NCI-H1092 treated with DMSO at 0.1 percent for 48 hours (cell line): ENCODE measurements around the gene ZNF417.
"Not testable (repeated sequence)": the region's sequence is repeated elsewhere in the genome, so short reads cannot be mapped to it uniquely, and the experiment has no call there.

Experiments used
- DNase-seq: peaks from one replicate; lab custom pipeline; 2025; lab: John Stamatoyannopoulos, UW

The ZNF417 gene

DNA sequence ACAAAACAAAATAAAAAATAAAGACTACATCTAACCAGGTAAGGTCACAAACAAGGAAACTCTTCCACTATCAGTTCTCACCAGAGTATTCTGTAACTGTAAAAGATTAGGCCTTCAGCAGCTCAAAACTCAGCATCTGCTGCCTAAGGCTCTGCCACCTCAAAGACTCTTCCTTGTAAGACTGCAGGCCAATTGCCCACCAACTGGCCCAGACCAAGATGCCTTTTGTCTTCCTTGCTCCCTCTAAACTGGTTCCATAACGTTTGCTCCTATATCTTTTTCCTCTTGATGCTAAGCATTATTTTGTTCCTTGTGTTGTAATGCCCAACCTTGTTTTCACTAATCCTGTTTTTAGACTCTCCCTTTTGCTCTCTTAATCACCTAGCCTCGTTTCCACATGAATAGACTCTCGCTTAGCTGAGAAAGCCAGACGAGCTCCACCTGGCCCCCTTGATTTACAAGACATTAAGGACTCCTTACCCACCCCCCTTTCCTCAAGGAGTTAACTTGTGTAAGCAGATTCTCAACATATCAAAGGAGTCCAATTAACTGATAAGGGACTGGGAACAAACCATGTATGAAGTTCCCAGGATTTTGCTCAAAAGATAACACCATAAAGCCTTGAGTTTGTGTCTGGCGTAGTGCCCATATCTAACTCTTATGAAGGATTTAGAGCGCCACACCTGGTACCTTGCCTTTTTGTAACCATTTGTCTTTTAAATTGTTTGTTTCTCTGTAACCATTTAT lies 29.0 kb downstream of the ZNF417 start:
- DNase-seq, result no peak

DNA sequence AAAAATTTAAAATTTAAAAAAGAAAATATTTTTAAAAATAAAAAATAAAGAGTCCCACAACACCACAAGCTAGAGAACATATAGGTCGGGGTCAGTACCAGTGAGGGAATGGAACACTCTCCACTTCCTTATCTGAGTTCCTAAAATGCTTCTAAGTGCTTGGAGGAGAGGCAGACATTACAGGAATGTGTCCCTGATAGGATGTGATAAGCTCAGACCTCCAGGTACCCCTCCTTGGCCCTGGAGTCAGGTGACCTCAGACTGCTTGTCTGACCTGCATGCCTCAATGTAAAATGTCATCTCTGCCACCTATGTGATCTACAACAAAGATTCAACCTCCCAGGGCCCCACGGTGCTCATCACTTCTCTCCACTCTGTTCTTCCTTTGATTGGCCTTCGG lies 30.3 kb downstream of the ZNF417 start:
- no peak for DNase-seq

DNA sequence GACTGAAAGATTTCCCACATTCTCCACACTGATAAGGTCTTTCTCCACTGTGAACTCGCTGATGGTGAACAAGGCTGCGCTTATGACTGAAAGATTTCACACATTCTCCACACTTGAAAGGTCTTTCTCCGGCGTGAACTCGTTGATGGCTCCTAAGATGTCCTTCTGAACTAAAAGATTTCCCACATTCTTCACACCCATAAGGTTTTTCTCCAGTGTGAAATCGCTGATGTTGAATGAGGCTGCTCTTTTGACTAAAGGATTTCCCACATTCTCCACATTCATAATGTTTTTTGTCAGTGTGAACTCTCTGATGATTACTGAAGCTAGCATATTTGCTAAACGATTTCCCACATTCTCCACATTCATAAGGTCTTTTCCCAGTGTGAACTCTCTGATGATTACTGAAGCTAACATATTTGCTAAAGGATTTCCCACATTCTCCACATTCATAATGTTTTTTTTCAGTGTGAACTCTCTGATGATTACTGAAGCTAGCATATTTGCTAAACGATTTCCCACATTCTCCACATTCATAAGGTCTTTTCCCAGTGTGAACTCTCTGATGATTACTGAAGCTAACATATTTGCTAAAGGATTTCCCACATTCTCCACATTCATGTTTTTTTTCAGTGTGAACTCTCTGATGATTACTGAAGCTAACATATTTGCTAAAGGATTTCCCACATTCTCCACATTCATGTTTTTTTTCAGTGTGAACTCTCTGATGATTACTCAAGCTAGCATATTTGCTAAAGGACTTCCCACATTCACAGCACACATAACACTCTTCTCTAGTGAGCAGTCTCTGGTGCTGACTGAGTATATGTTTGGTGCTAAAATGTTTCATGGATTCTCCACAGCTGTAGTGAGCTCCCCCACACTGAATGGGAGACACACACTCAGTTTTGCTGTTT lies 42.3 kb downstream of the ZNF417 start:
- DNase-seq, result not testable (repeated sequence)

DNA sequence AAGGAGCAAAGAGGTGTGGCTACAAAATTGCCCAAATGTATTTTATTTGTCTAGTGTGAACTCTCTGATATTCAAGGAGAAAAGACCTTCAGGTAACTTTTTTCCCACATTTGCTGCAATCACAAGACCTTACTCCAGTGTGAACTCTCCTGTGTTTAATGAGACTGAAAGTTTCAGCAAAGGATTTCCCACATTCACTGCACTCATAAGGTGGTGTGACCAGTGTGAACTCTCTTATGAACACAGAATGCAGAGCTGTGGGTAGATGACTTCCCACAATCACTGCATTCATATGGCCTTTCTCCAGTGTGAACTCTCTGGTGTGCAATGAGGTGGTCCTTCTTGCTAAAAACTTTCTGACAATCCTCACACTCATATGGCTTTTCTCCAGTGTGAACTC lies 43.9 kb downstream of the ZNF417 start:
- DNase-seq, result no peak

DNA sequence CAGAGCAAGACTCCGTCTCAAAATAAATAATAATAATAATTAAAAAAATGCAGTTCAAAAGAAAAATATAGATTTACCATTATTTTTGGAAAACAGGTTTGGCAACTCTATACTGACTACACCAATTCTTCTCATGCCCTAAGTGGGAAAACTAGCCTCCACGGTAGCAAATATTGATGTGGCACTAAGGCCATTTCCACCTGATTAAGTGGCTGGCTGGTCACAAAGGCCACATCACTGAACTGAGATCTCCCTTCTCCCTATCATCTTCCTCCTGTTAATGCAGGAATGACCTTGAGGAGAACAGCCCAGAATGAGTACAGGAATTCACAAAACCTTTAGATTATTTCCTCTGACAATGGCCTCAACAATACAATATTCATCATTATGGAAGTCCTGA lies 46.2 kb downstream of the ZNF417 start:
- DNase-seq, result no peak

DNA sequence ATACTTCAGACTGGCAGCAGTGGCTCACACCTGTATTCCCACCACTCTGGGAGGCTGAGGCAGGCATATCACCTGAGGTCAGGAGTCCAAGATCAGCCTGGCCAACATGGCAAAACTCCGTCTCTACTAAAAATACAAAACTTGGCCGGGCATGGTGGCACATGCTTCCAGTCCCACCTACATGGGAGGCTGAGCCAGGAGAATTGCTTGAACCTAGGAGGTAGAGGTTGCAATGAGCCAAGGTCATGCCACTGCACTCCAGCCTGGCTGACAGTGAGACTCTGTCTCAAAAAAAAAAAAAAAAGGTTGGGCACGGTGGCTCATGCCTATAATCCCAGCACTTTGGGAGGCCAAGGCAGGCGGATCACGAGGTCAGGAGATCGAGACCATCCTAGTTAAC lies 46.7 kb downstream of the ZNF417 start:
- not testable (repeated sequence) for DNase-seq

DNA sequence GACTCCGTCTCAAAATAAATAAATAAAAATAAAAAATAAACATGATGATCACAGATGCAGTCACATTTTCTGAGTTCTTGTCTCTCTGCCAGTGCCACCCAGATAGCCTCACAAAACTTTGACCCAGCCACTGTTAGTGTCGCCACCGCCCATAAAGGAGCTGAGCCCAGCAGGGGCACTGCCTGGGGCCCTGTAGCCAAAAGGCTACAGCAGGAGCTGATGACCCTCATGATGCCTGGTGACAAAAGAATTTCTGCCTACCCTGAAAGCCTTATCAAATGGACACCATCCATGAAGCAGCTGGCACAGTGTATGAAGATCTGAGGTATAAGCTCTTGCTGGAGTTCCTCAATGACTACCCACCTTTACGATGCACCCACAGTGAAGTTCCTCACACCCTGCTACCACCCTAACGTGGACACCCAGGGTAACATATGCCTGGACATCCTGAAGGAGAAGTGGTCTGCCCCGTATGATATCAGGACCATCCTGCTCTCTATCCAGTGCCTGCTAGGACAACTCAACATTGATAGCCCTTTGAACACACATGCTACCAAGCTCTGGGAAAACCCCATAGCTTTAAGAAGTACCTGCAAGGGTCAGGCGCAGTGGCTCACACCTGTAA lies 48.4 kb downstream of the ZNF417 start:
- no peak for DNase-seq
